CD14-positive monocyte (primary cell): Measurements from ENCODE around the gene TDRD7. TPM values are rescaled to one million over a fixed set of nuclear protein-coding genes. Genes with fewer than 3 reads are reported as not detected.
A peak's percentile ranks its signal among the peaks of the same experiment; 100 is the strongest.

Source experiments
- DNase-seq, 3 donors: peaks; one replicate each; pipeline ENCODE4 v3.0.0-alpha.2; 2011 to 2022
- H2AFZ ChIP-seq: 2 replicates; pipeline ENCODE4 v1.6.0; 2012; ENCODE audit warnings: mild to moderate bottlenecking, low read depth, low read length, inconsistent platforms; ENCODE audit not compliant: insufficient read depth, poor library complexity, severe bottlenecking
- H3K27ac ChIP-seq, 2 donors: 1 replicate in 1 of 2; 2 replicates in 1 of 2; pipeline ENCODE4 v1.5.1; 2012 to 2013; ENCODE audit warnings: low read length in 2 of 2, control low read depth in 1 of 2, inconsistent platforms in 1 of 2, low read depth in 1 of 2, mild to moderate bottlenecking in 1 of 2
- H3K27me3 ChIP-seq, 2 donors: one replicate each; pipeline versions ENCODE4 v1.6.0 to v1.6.1; 2011 to 2013; ENCODE audit warnings: low read length in 2 of 2; ENCODE audit not compliant: control insufficient read depth in 2 of 2, insufficient read depth in 2 of 2
- H3K36me3 ChIP-seq, 2 donors: replicated peaks in 1 of 2; 1 replicate in 1 of 2; 2 replicates in 1 of 2; pipeline versions ENCODE4 v1.5.1 to v1.6.1; 2012 to 2013; ENCODE audit warnings: low read length in 2 of 2, control low read depth in 1 of 2, inconsistent platforms in 1 of 2, mild to moderate bottlenecking in 1 of 2; ENCODE audit not compliant: insufficient read depth in 2 of 2, control insufficient read depth in 1 of 2
- H3K4me1 ChIP-seq, 2 donors: 1 replicate in 1 of 2; 2 replicates in 1 of 2; pipeline versions ENCODE4 v1.5.1 to v1.6.1; 2012 to 2013; ENCODE audit warnings: low read length in 2 of 2, control low read depth in 1 of 2, inconsistent platforms in 1 of 2, mild to moderate bottlenecking in 1 of 2, moderate library complexity in 1 of 2; ENCODE audit not compliant: insufficient read depth in 2 of 2, control insufficient read depth in 1 of 2
- H3K4me2 ChIP-seq: replicated peaks from 2 replicates; pipeline ENCODE3; 2012; ENCODE audit warnings: low read length, moderate library complexity, mild to moderate bottlenecking; ENCODE audit not compliant: poor library complexity, severe bottlenecking; ENCODE audit errors: extremely low read depth
- H3K4me3 ChIP-seq, 3 experiments: fragments of 200-600 bp in 1 of 3; sonication (generic) in 1 of 3; replicated peaks in 1 of 3; 1 replicate in 2 of 3; 2 replicates in 1 of 3; pipeline ENCODE4 v1.5.1; 2011 to 2013; ENCODE audit warnings: low read length in 3 of 3, mild to moderate bottlenecking in 3 of 3, control low read depth in 2 of 3, low read depth in 2 of 3, inconsistent platforms in 1 of 3, moderate library complexity in 1 of 3
- H3K79me2 ChIP-seq: 2 replicates; pipeline ENCODE4 v1.6.0; 2012; ENCODE audit warnings: mild to moderate bottlenecking, control low read depth, inconsistent platforms, low read length, moderate library complexity; ENCODE audit not compliant: insufficient read depth
- H3K9ac ChIP-seq: 2 replicates; pipeline ENCODE4 v1.6.0; 2017; ENCODE audit warnings: low read length, mild to moderate bottlenecking; ENCODE audit not compliant: insufficient read depth, poor library complexity, severe bottlenecking
- H3K9me3 ChIP-seq, 2 donors: replicated peaks in 1 of 2; 1 replicate in 1 of 2; 2 replicates in 1 of 2; pipeline versions ENCODE4 v1.5.1 to v1.6.1; 2012 to 2013; ENCODE audit warnings: low read length in 2 of 2, control low read depth in 1 of 2; ENCODE audit not compliant: control insufficient read depth in 1 of 2, insufficient read depth in 1 of 2
- H4K20me1 ChIP-seq: 2 replicates; pipeline ENCODE4 v1.6.0; 2012; ENCODE audit warnings: mild to moderate bottlenecking, low read length, control low read depth, moderate library complexity; ENCODE audit not compliant: insufficient read depth
- H3K27ac Mint-ChIP-seq, 7 donors: one replicate each; pipeline ENCODE4 v1.8.0; 2020; ENCODE audit warnings: mild to moderate bottlenecking in 7 of 7, mixed read lengths in 7 of 7, moderate library complexity in 6 of 7, inconsistent platforms in 2 of 7
- H3K27me3 Mint-ChIP-seq, 3 donors: one replicate each; pipeline ENCODE4 v1.8.0; 2021 to 2022; ENCODE audit warnings: low read depth in 3 of 3, mild to moderate bottlenecking in 3 of 3, mixed read lengths in 3 of 3, moderate library complexity in 3 of 3, inconsistent platforms in 1 of 3
- H3K36me3 Mint-ChIP-seq, 2 donors: one replicate each; pipeline ENCODE4 v1.8.0; 2020; ENCODE audit warnings: mixed read lengths in 2 of 2, inconsistent platforms in 1 of 2, mild to moderate bottlenecking in 1 of 2
- H3K4me1 Mint-ChIP-seq: one replicate; pipeline ENCODE4 v1.8.0; 2020; ENCODE audit warnings: mild to moderate bottlenecking, mixed read lengths
- H3K4me3 Mint-ChIP-seq, 2 donors: one replicate each; pipeline ENCODE4 v1.8.0; 2020; ENCODE audit warnings: mild to moderate bottlenecking in 2 of 2, mixed read lengths in 2 of 2, moderate library complexity in 1 of 2
- H3K9me3 Mint-ChIP-seq, 7 donors: one replicate each; pipeline ENCODE4 v1.8.0; 2020 to 2022; ENCODE audit warnings: mixed read lengths in 7 of 7, mild to moderate bottlenecking in 6 of 7, moderate library complexity in 6 of 7, inconsistent platforms in 2 of 7
- CTCF ChIP-seq: fragments of 200-600 bp; IDR thresholded peaks from one replicate; pipeline ENCODE4 v1.8.0; 2022; ENCODE audit warnings: antibody characterized with exemption, mild to moderate bottlenecking
- WGBS: methylation state at CpG from one replicate; pipeline ENCODE4 v1.1.5; 2013; ENCODE audit warnings: missing lambda C conversion rate; ENCODE audit not compliant: insufficient coverage; 5-methylcytosine and 5-hydroxymethylcytosine counted together
- intact Hi-C, 2 donors: fragments of 100-400 bp; cut with micrococcal nuclease; formaldehyde crosslinking; loops; one replicate each; pipeline versions ENCODE4 v1.15.0 to v1.15.1; 2023
- polyA plus RNA-seq, 3 donors: library from polyadenylated mRNA; depleted of rRNA in 1 of 3; unstranded in 2 of 3; stranded (reverse) in 1 of 3; fragments of 300-500 nt in 2 of 3; fragments of >200 nt in 1 of 3; fragmentation: Illumina TruSeq in 2 of 3; gene quantifications; 1 replicate in 2 of 3; 2 replicates in 1 of 3; pipeline ENCODE4 v1.2.3, GENCODE V29; 2012 to 2021

TDRD7 gene
- polyA plus RNA-seq, 3 donors, result 8.1 to 12.0 (median 11.1) TPM

DNA sequence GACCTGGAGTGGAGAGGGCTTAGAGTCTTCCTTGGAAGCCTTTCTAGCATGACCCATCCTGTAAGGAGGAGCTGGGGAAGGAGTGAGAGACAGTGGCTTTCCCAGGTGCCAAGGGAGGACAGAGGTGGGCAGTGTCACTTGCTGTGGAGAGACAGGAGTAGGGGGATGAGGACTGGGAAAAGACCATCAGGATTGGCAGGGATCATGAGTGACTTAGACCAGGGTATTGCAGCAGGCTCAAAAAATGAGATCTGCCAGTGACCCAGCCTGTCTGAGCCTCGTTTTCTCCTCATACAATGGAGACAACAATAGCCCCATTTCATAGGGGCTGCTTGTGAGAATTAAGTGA is 91.9 kb downstream of the TDRD7 start:
- Mint-ChIP-seq H3K9me3 (peaks cover 0 to 19% (median 12%) of the 10 kb centered on the region in 7 donors), H3K4me1 (peaks cover 22% of the 10 kb centered on the region), H3K27ac (no peak overlapping the region), H3K36me3 (peaks cover 4 to 12% of the 10 kb centered on the region in 2 donors), H3K27me3 (peaks cover 52 to 59% (median 53%) of the 10 kb centered on the region in 3 donors), H3K4me3 (peak overlapping the region in 1 of 2 donors; percentile 93)
- H3K9me3 ChIP-seq, result peaks cover 0 to 17% of the 10 kb centered on the region in 2 donors
- H2AFZ ChIP-seq, result no peak overlapping the region
- H3K27me3 ChIP-seq, result peaks cover 51 to 63% of the 10 kb centered on the region in 2 donors
- no peak overlapping the region for H3K27ac ChIP-seq
- H3K9ac ChIP-seq, result no peak overlapping the region
- no peak overlapping the region for H3K4me2 ChIP-seq
- peaks cover 17 to 22% of the 10 kb centered on the region in 2 donors for H3K4me1 ChIP-seq
- H3K4me3 ChIP-seq, result no peak overlapping the region
- no peaks in the 10 kb centered on the region for H3K79me2 ChIP-seq
- H4K20me1 ChIP-seq, result no peaks in the 10 kb centered on the region
- intact Hi-C loops, result no loop called here
- no peak for DNase-seq
- no peaks in the 10 kb centered on the region for H3K36me3 ChIP-seq
- no peak for TF ChIP-seq CTCF
- no CpG with 5 or more reads among the region's 1 CpG for WGBS

GRCh38 chr9:97504381-97505216 is 92.7 kb downstream of the TDRD7 start:
- Histone ChIP-seq H3K27ac (no peak overlapping the region), H3K9ac (no peak overlapping the region), H3K27me3 (peaks cover 51 to 57% of the 10 kb centered on the region in 2 donors), H3K36me3 (no peaks in the 10 kb centered on the region), H2AFZ (no peak overlapping the region), H3K4me2 (no peak overlapping the region), H3K9me3 (peaks cover 0 to 17% of the 10 kb centered on the region in 2 donors), H3K4me1 (peaks cover 17 to 22% of the 10 kb centered on the region in 2 donors), H3K4me3 (no peak overlapping the region), H4K20me1 (no peaks in the 10 kb centered on the region), H3K79me2 (no peaks in the 10 kb centered on the region)
- DNase-seq, result no peak
- Mint-ChIP-seq H3K27me3 (peaks cover 44 to 51% (median 46%) of the 10 kb centered on the region in 3 donors), H3K4me3 (peak overlapping the region in 1 of 2 donors; percentile 36), H3K4me1 (peaks cover 22% of the 10 kb centered on the region), H3K9me3 (peaks cover 0 to 19% (median 9%) of the 10 kb centered on the region in 7 donors), H3K27ac (no peak overlapping the region), H3K36me3 (peaks cover 4 to 12% of the 10 kb centered on the region in 2 donors)
- WGBS, result 96% methylated on average over 4 of the region's 8 CpGs
- intact Hi-C loops, result no loop called here
- no peak for TF ChIP-seq CTCF
